SU-DHL-6 (cell line): ENCODE results near the gene ADGRG4.

Source experiments
- CTCF ChIP-seq: fragments of 200-600 bp; sonication (generic); IDR thresholded peaks from one replicate; pipeline ENCODE4 v1.5.1; 2017; ENCODE audit warnings: antibody characterized with exemption, mild to moderate bottlenecking, low read length, moderate library complexity; ENCODE audit not compliant: insufficient read depth, poor library complexity, severe bottlenecking
- EZH2phosphoT487 ChIP-seq: fragments of 200-600 bp; sonication (generic), shearing (Covaris generic); conservative IDR thresholded peaks from 2 replicates; pipeline ENCODE4 v1.6.1; 2018; ENCODE audit warnings: mild to moderate bottlenecking, antibody characterized with exemption, low read length, moderate library complexity, mixed read lengths

- TF ChIP-seq EZH2phosphoT487 (no peak), CTCF (no peak)
Observed at GRCh38 chrX:136303041-136303440, 2.3 kb downstream of the ADGRG4 start.
